OCI-LY7 (cell line): ENCODE results near the gene CDNF.

Experiments used
- EZH2phosphoT487 ChIP-seq: fragments of 200-600 bp; sonication (generic); IDR thresholded peaks from 2 replicates; pipeline ENCODE4 v1.6.1; 2018; ENCODE audit warnings: low read depth, borderline replicate concordance, mild to moderate bottlenecking, mixed run types, antibody characterized with exemption, low read length, moderate library complexity, mixed read lengths
- TF ChIP-seq, protein P1 (sequence below): fragments of 200-600 bp; sonication (generic); conservative IDR thresholded peaks from 2 replicates; pipeline ENCODE4 v1.5.1; 2014; ENCODE audit warnings: mild to moderate bottlenecking, antibody characterized with exemption, low read length, moderate library complexity, mixed read lengths

DNA sequence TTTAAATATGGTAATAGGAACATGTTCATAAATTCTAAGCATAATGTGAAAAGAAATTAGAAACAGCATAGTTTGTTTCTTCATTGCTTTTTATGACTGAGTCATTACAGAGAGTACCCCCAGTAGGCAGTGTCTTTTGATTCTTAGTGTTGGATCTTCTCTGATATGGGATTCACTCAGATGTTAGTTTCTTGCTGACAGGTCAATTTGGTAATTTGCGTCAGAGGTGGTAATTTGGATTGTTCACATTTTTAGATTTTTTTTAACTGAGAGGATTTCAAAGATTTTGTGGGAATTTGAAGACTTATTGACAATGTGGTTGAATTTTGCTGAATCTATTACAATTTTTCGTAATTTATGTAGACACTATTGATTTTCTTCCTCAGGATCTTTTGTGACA, 2.3 kb upstream of the CDNF start:
- TF ChIP-seq, protein P1, sequence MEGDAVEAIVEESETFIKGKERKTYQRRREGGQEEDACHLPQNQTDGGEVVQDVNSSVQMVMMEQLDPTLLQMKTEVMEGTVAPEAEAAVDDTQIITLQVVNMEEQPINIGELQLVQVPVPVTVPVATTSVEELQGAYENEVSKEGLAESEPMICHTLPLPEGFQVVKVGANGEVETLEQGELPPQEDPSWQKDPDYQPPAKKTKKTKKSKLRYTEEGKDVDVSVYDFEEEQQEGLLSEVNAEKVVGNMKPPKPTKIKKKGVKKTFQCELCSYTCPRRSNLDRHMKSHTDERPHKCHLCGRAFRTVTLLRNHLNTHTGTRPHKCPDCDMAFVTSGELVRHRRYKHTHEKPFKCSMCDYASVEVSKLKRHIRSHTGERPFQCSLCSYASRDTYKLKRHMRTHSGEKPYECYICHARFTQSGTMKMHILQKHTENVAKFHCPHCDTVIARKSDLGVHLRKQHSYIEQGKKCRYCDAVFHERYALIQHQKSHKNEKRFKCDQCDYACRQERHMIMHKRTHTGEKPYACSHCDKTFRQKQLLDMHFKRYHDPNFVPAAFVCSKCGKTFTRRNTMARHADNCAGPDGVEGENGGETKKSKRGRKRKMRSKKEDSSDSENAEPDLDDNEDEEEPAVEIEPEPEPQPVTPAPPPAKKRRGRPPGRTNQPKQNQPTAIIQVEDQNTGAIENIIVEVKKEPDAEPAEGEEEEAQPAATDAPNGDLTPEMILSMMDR: no peak
- no peak for TF ChIP-seq EZH2phosphoT487
